Activated gamma-delta T cell treated with Interleukin-2 at 50 U/mL for 16 hours (primary cell): Measurements from ENCODE around the gene RASL11B.
A peak's percentile ranks its signal among the peaks of the same experiment; 100 is the strongest.

Source experiments
- DNase-seq: peaks from one replicate; pipeline ENCODE4 v3.0.0-alpha.2; 2020

Gene RASL11B

DNA sequence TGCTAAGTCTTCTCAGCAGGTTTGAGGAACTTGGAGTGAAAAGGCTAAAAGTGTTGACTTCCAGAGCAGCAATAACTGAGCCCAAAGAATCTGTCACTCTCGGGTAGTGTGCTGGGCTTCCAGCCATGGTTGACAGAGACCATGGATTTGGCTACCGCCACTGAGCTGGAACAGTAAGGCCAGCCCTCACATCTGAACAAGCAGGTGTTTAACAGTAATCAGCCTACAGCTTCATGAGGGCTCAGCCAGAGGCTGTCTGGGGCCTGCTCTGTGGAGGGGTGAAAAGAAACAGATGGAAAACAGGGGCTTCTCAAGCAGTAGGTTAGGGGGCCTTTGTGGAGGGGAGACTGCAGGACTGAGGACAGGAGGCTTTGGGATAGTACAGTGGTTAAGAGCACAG lies 14.9 kb downstream of the RASL11B start:
- DNase-seq = no peak

- DNase-seq = no peak
These were observed 15.6 kb downstream of the RASL11B start for GRCh38 chr4:52877694-52878093.

DNA sequence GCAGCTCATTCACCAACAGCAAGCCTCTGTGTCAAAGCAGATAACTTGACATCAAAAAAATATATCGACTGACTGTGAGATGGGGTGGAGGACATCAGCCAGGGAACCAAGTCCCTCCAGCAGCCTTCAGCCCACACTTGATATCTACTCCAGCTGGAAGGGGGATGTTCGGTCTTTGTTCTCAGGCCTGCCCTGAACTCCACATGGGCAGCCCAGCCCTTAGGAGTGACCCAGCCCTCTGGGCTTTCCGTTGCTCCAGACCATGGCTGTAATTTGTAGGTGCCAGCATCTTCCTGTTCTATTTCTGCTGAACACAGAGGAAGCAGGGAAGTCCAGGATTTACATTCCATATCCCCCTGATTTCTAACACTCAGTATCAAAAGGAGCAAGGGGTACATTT lies 17.4 kb downstream of the RASL11B start:
- DNase-seq = no peak

GRCh38 chr4:52880994-52881393 lies 18.9 kb downstream of the RASL11B start:
- DNase-seq = no peak

DNA sequence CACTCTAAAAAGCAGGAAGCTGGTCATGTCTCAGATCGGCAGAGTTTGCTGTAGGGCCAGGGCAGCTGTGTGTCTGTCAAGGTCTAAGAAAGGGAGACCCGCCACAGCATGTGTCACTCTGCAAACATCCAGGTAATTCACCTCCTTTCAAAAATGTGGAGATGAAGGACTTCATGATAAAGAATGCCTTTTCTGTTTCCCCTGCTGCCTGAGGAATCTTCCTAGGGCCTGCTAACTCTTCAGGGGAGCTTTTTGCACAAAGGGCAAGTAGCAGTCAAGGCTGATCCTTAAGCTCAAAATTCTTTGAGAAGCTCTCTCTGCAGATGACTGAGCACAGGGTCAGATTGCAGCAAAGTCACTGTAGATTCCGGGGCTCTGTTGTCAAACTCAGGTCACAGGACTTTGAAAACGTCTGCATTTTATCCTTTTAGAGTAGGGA lies 21.1 kb downstream of the RASL11B start:
- DNase-seq = no peak

DNA sequence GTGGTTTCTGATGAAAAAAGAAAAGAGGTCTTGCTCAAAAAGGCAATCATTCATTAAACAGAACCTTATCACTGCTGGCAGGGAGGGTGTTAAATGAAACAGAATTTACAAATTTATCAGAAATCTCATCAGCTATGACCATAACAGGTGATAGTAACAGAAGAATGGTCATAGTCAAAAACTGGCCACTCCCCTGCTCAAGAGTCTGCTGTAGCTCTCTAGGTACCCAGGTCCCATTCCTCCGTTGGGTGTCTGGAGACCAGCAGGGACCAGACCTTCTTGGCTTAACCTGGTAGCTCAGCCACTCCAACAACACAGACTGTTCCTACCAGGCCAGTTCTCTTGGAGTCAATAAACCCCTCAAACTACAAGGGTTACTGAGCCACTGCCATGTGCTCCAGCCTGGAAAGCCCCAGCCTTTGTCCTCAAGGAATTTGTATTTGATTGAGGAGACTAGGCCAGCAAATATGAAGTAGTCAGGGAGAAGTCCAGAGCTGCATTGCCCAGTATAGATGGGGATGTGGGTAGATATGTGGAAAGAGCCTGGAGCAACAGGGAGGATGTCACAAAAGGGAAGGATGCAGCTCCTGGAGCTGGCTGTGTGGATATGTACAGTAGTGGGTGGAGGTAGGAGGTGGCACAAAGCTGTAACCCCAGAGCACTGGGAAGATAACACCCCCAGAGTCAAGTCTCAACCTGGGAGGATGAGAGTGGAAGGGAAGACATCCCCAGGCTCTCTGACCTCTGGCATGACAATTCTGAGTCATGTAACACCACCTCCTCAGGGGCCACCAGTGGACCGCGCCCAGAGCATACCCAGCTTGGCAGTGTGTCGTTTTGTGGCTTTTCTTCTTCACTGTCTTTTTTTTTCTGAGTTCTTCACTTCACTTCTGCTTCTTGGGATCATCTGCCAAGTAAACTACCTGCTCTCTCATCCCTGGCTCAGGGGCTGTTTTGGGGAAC lies 21.9 kb downstream of the RASL11B start:
- DNase-seq = no peak

DNA sequence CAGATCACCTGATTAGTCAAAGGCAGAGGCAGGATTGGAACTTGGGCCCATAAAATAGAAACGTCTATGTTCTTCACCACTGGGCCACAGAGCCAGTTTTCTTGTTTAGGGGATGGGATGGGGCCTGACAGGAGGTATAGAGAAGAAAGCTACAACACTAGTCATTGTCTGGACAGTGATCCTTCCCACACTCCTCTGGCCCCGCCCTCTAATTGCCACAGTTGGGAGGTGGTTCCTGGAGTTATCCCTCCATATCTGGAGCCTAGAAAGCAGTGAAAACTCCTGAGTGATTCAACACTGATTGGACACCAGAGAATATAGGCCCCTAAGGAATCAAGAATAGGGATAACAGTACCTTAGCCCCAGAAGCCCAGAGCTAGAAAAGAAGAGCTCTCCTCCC lies 22.9 kb downstream of the RASL11B start:
- DNase-seq = no peak

- DNase-seq = no peak
These were observed 27.2 kb downstream of the RASL11B start for GRCh38 chr4:52889354-52889753.

- DNase-seq = no peak
These were observed 27.8 kb downstream of the RASL11B start for GRCh38 chr4:52889778-52890520.

DNA sequence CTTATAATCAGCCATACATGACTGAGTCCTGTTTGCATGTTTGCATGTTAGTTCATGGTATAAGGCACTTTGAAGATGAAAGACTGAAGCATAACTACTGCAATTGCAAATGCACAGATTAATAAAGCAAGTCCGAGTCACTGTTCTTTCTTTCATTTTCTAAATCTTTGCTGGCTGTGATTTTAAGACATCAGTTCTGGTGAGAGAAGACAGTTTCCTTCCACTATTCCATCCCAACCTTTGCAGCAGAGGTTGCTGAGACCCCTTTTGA lies 28.3 kb downstream of the RASL11B start:
- DNase-seq = no peak

- DNase-seq = no peak
These were observed 29.6 kb downstream of the RASL11B start for GRCh38 chr4:52891743-52892142.

DNA sequence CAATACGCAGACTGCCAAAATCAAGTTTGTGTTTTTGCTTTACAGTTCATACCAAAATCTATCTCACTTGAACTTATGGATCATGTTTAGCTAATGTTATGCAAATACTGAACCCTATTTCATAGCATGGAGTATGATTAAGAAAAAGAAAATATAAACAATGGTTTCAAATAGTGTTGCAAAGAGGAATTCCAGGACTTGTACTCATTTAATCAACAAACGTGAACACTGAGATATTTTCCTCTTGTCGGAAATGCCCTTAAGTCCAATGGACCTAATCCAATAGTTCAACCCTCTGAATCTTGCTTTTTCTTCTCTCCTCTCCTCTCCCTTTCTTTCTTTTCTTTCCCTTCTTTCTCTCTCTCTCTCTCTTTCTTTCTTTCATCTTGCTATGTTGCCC lies 30.8 kb downstream of the RASL11B start:
- DNase-seq = no peak

GRCh38 chr4:52894443-52894842 lies 32.3 kb downstream of the RASL11B start:
- no peak for DNase-seq

- DNase-seq = no peak
These were observed 41.2 kb downstream of the RASL11B start for GRCh38 chr4:52903273-52903672.

DNA sequence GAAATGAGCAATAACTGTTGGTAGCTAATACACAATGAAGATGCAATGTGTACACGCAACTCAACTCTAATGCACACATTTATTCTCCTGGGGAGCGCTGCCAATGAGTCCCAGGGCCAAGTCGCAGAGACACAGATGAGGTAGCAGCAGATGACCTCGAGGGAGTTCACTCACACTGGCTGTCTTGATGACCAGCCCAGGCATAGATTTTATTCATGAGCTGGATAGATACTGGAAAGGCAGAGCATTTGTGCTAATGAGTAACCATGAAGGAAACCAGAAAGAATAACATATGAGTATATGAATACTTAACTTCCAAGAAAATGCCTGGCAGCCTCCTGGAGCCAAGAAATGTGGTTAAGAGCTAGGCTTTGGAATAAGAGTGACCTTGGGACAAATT lies 42.3 kb downstream of the RASL11B start:
- DNase-seq = no peak

GRCh38 chr4:52907510-52907909 lies 45.4 kb downstream of the RASL11B start:
- DNase-seq = no peak

- no peak for DNase-seq
These were observed 48.0 kb downstream of the RASL11B start for GRCh38 chr4:52910115-52910514.

- DNase-seq = peak; percentile 54
These were observed 49.7 kb downstream of the RASL11B start for GRCh38 chr4:52911684-52912294.

GRCh38 chr4:52912608-52913007 lies 50.5 kb downstream of the RASL11B start:
- no peak for DNase-seq

DNA sequence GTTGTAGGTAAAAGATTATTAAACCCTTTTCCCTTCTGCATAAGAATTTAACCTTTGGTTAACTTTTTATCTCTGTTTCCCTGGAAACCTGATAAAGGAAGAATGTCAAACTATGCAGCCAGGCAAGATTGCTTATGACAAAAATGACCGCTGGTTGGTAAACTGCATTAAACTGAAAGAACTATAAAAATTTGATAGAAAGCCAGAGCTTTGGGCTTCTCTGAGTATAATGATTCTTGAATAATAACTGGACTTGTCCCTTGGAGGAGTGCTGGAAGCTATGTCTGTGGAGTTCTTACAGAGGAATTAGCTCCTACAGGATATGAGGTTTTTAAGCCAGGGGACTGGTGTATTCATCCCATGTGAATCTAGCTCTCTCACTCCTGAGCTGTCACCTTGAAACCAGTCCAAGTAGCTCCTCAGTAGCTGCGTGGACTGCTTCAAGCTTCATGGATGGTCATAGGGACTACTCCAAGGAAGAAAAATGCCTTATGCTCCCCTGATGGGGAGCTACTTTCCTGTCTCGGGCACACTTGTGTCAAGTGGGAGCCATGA lies 52.0 kb downstream of the RASL11B start:
- no peak for DNase-seq

GRCh38 chr4:52915191-52915590 lies 53.1 kb downstream of the RASL11B start:
- DNase-seq = no peak

DNA sequence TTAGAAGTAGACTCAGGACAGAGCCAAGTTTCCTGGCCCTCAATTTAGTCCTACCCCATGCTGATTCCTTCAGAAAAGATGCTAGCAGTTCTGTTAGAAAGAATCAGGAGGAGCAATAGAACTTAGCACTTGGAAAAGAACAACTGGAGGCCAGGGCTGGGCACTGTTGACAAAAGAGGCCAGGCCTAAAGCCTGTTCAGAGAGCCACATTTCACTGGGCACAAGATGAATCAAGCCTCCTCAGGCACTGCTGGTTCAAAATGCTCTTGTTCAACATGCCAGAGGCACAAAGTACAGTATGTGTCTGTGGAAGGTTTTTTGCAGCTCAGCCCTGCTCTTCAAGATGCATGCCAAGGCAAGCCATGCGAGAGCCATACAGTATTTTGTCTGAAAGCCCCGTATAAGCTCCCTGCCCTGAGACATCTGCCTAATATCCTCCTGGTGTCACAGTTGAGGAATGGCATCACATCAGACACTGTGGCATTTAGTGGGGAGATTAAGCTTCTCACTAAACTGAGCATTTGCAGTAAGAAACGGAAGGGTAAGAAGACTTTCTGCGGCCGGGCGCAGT lies 53.7 kb downstream of the RASL11B start:
- no peak for DNase-seq
